IMR-90 (cell line): Measurements from ENCODE around the gene NUP153. TPM values are rescaled to one million over a fixed set of nuclear protein-coding genes. Genes with fewer than 3 reads are reported as not detected.

Experiments
- ATAC-seq: fragments of 200-7000 bp; cut with Tn5 transposase; 2 replicates; pipeline ENCODE4 v1.9.1; 2020; ENCODE audit warnings: low read depth, mild to moderate bottlenecking, moderate library complexity
- BruUV-seq: library from RNA; stranded (reverse); fragments of 400-500 nt; replicated peaks from 2 replicates; lab custom pipeline; 2021; lab: Mats Ljungman, UMichigan
- CTCF ChIA-PET: fragments of 300-600 bp; formaldehyde crosslinking; extraction: SDS; loops from one replicate; lab custom pipeline; 2021; ENCODE audit warnings: antibody characterized with exemption; lab: Yijun Ruan, JAX
- POLR2A ChIA-PET: fragments of 300-600 bp; sonication (Branson Sonifier 250); formaldehyde crosslinking; loops from one replicate; lab custom pipeline; 2022; ENCODE audit warnings: antibody characterized with exemption; ENCODE audit not compliant: unreplicated experiment; lab: Charles Lee
- DNase-seq: peaks from one replicate; pipeline ENCODE4 v3.0.0; 2013
- H2AFZ ChIP-seq: replicated peaks from 2 replicates; pipeline ENCODE3; 2013; ENCODE audit warnings: low read length, mild to moderate bottlenecking; ENCODE audit not compliant: poor library complexity
- H2AK5ac ChIP-seq: 2 replicates; pipeline ENCODE4 v1.6.1; 2013; ENCODE audit warnings: low read depth, low read length, inconsistent platforms
- H2AK9ac ChIP-seq: replicated peaks from 2 replicates; pipeline ENCODE3; 2013; ENCODE audit warnings: mild to moderate bottlenecking, low read depth, low read length, moderate library complexity; ENCODE audit not compliant: poor library complexity
- H2BK120ac ChIP-seq: 2 replicates; pipeline ENCODE4 v1.6.1; 2013; ENCODE audit warnings: low read depth, low read length, inconsistent platforms
- H2BK15ac ChIP-seq: 3 replicates; pipeline ENCODE4 v1.6.1; 2013; ENCODE audit warnings: low read depth, low read length, inconsistent platforms
- H2BK20ac ChIP-seq: 2 replicates; pipeline ENCODE4 v1.6.1; 2013; ENCODE audit warnings: low read depth, mild to moderate bottlenecking, inconsistent platforms, low read length, moderate library complexity
- H2BK5ac ChIP-seq: 2 replicates; pipeline ENCODE4 v1.6.1; 2013; ENCODE audit warnings: mild to moderate bottlenecking, low read depth, low read length, inconsistent platforms; ENCODE audit not compliant: poor library complexity, severe bottlenecking
- H3K14ac ChIP-seq: replicated peaks from 2 replicates; pipeline ENCODE4 v1.6.1; 2013; ENCODE audit warnings: low read depth, low read length, inconsistent platforms
- H3K18ac ChIP-seq: 2 replicates; pipeline ENCODE4 v1.6.1; 2013; ENCODE audit warnings: low read depth, low read length, control low read depth
- H3K23ac ChIP-seq: 2 replicates; pipeline ENCODE4 v1.6.1; 2013; ENCODE audit warnings: low read depth, low read length, inconsistent platforms
- H3K27ac ChIP-seq: 2 replicates; pipeline ENCODE4 v1.5.1; 2013; ENCODE audit warnings: mild to moderate bottlenecking, control low read depth, low read length; ENCODE audit not compliant: insufficient read depth
- H3K27me3 ChIP-seq: 2 replicates; pipeline ENCODE4 v1.6.1; 2013; ENCODE audit warnings: low read length; ENCODE audit not compliant: control insufficient read depth, insufficient read depth
- H3K36me3 ChIP-seq: 2 replicates; pipeline ENCODE4 v1.6.1; 2013; ENCODE audit warnings: low read length, mixed read lengths; ENCODE audit not compliant: control insufficient read depth, insufficient read depth
- H3K4ac ChIP-seq: 2 replicates; pipeline ENCODE4 v1.6.1; 2013; ENCODE audit warnings: low read depth, low read length, inconsistent platforms
- H3K4me1 ChIP-seq: 2 replicates; pipeline ENCODE4 v1.6.1; 2013; ENCODE audit warnings: low read length, mixed read lengths; ENCODE audit not compliant: control insufficient read depth, insufficient read depth
- H3K4me2 ChIP-seq: 2 replicates; pipeline ENCODE4 v1.6.1; 2013; ENCODE audit warnings: low read depth, mild to moderate bottlenecking, control low read depth, low read length, moderate library complexity
- H3K4me3 ChIP-seq: 2 replicates; pipeline ENCODE4 v1.5.1; 2013; ENCODE audit warnings: low read depth, mild to moderate bottlenecking, control low read depth, low read length, moderate library complexity; ENCODE audit not compliant: insufficient read depth
- H3K56ac ChIP-seq: 2 replicates; pipeline ENCODE4 v1.6.1; 2013; ENCODE audit warnings: low read length, inconsistent platforms; ENCODE audit not compliant: insufficient read depth; ENCODE audit errors: extremely low read depth
- H3K79me1 ChIP-seq, 2 experiments: 2 replicates each; pipeline ENCODE4 v1.6.1; 2013; ENCODE audit warnings: low read length in 2 of 2, inconsistent platforms in 1 of 2, low read depth in 1 of 2
- H3K9ac ChIP-seq: 2 replicates; pipeline ENCODE4 v1.6.1; 2013; ENCODE audit warnings: low read depth, low read length, control low read depth
- H3K9me1 ChIP-seq: 2 replicates; pipeline ENCODE4 v1.6.1; 2013; ENCODE audit warnings: low read length, inconsistent platforms; ENCODE audit not compliant: insufficient read depth
- H3K9me3 ChIP-seq: 2 replicates; pipeline ENCODE4 v1.6.1; 2013; ENCODE audit warnings: low read length; ENCODE audit not compliant: control insufficient read depth, insufficient read depth
- H4K20me1 ChIP-seq: 2 replicates; pipeline ENCODE4 v1.6.1; 2013; ENCODE audit warnings: low read length, inconsistent platforms; ENCODE audit not compliant: insufficient read depth
- H4K5ac ChIP-seq: 2 replicates; pipeline ENCODE4 v1.6.1; 2013; ENCODE audit warnings: mild to moderate bottlenecking, low read depth, low read length, control low read depth
- H4K8ac ChIP-seq, 2 experiments: 2 replicates each; pipeline ENCODE4 v1.6.1; 2013; ENCODE audit warnings: low read depth in 2 of 2, low read length in 2 of 2, control low read depth in 1 of 2, inconsistent platforms in 1 of 2
- H4K91ac ChIP-seq: 2 replicates; pipeline ENCODE4 v1.6.1; 2013; ENCODE audit warnings: low read depth, low read length, inconsistent platforms; ENCODE audit not compliant: insufficient read depth
- CEBPB ChIP-seq: IDR thresholded peaks from 2 replicates; pipeline ENCODE4 v1.6.1; 2012; ENCODE audit warnings: low read depth, low read length, improper control_type of control experiment
- CHD1 ChIP-seq: IDR thresholded peaks from 2 replicates; pipeline ENCODE4 v1.6.1; 2012; ENCODE audit warnings: low read depth, low read length, improper control_type of control experiment
- MAZ ChIP-seq: IDR thresholded peaks from 2 replicates; pipeline ENCODE4 v1.6.1; 2012; ENCODE audit warnings: low read depth, mild to moderate bottlenecking, low read length, improper control_type of control experiment, moderate library complexity, borderline replicate concordance
- NFE2L2 ChIP-seq: fragments of 150-350 bp; IDR thresholded peaks from 2 replicates; pipeline ENCODE4 v1.6.1; 2016; ENCODE audit warnings: low read depth, mild to moderate bottlenecking, low read length
- RCOR1 ChIP-seq: IDR thresholded peaks from 2 replicates; pipeline ENCODE4 v1.6.1; 2012; ENCODE audit warnings: mild to moderate bottlenecking, low read length, improper control_type of control experiment; ENCODE audit not compliant: insufficient replicate concordance
- RFX5 ChIP-seq: IDR thresholded peaks from 2 replicates; pipeline ENCODE4 v1.8.0; 2012; ENCODE audit warnings: low read depth, mild to moderate bottlenecking, low read length, moderate library complexity
- dilution Hi-C: fragments of 300-500 bp; cut with HindIII; formaldehyde crosslinking; loops from one replicate; pipeline ENCODE4 v1.14.3; 2018; ENCODE audit warnings: low sequenced_read_pairs; ENCODE audit not compliant: unreplicated experiment
- in situ Hi-C: fragments of 300-500 bp; cut with MboI; formaldehyde crosslinking; loops from 3 replicates; pipeline ENCODE4 v1.14.3; 2019; ENCODE audit warnings: low sequenced_read_pairs, inconsistent platforms, mixed read lengths
- intact Hi-C: fragments of 100-400 bp; cut with micrococcal nuclease; formaldehyde crosslinking; loops from 2 replicates; pipeline ENCODE4 v1.10.0; 2022
- polyA plus RNA-seq, 3 experiments: library from polyadenylated mRNA; depleted of rRNA; stranded (reverse); fragments of >200 nt; gene quantifications; 2 replicates each; pipeline ENCODE4 v1.2.3, GENCODE V29; 2012; ENCODE audit warnings: low replicate concordance in 1 of 3
- total RNA-seq: library from RNA; depleted of rRNA; stranded (reverse); fragments of >200 nt; gene quantifications from 2 replicates; pipeline ENCODE4 v1.2.3, GENCODE V29; 2012
- TF ChIP-seq, protein P1 (sequence below): conservative IDR thresholded peaks from 2 replicates; pipeline ENCODE4 v1.5.1; 2012; ENCODE audit warnings: mild to moderate bottlenecking, low read depth, low read length, improper control_type of control experiment
- TF ChIP-seq, protein P2 (sequence below): fragments of 150-350 bp; IDR thresholded peaks from 2 replicates; pipeline ENCODE4 v1.6.1; 2017; ENCODE audit warnings: mild to moderate bottlenecking, antibody characterized with exemption, low read length, low read depth

The NUP153 gene
- total and polyA plus RNA-seq, 2 of the 4 experiments (the other 2 are of a cell fraction) = 17.2 to 39.4 TPM

DNA sequence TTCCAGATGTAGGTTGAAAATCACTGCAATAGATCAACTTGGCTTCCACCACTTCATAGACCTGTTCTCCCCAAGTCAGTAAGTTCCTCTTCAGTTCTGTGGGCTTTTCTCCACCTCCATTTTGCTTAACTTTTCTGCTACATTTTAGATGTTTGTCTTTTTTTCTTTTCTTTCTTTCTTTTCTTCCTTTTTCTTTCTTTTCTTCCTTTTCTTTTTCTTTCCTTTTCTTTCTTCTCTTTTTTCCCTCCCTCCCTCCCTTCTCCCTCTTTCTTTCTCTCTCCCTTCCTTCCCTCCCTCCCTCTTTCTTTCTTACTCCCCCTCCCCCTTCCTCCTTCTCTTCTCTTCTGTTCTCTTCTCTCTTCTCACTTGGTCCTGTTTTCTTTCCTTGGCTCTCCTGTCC lies 113.5 kb downstream of the NUP153 start:
- Histone ChIP-seq H3K9me1 (peaks cover 3% of the 10 kb centered on the region; the same call in 1 of the 2 replicates), H4K5ac (no peak overlapping the region), H4K91ac (no peak overlapping the region), H2AK9ac (no peak overlapping the region), H3K23ac (no peak overlapping the region), H3K56ac (no peak overlapping the region), H3K4me2 (no peak overlapping the region), H2AFZ (no peak overlapping the region), H3K14ac (no peak overlapping the region), H3K79me1 (no peaks in the 10 kb centered on the region), H2BK15ac (no peak overlapping the region), H3K9me3 (no peaks in the 10 kb centered on the region), H3K9ac (no peak overlapping the region), H3K18ac (no peak overlapping the region), H3K36me3 (no peaks in the 10 kb centered on the region), H3K27me3 (no peaks in the 10 kb centered on the region), H3K4me3 (no peak overlapping the region), H3K4me1 (no peaks in the 10 kb centered on the region), H4K8ac (no peak overlapping the region), H2BK20ac (no peak overlapping the region), H3K27ac (no peak overlapping the region), H3K4ac (no peak overlapping the region), H2BK120ac (no peak overlapping the region), H2AK5ac (no peak overlapping the region), H4K20me1 (no peaks in the 10 kb centered on the region), H2BK5ac (no peak overlapping the region)
- ATAC-seq (no peak), DNase-seq (no peak)
- intact Hi-C loops (no loop called here), in situ Hi-C loops (loop anchor here (5.0 kb wide), 1 partner anchor 436 kb away; no protein-coding TSS in a partner anchor), dilution Hi-C loops (no loop called here)
- POLR2A ChIA-PET = no interaction called here
- no TSS peak for BruUV-seq
- CTCF ChIA-PET = no interaction called here
- TF ChIP-seq RCOR1 = no peak
- TF ChIP-seq CEBPB = no peak
- no peak for TF ChIP-seq CHD1
- TF ChIP-seq, protein P1, sequence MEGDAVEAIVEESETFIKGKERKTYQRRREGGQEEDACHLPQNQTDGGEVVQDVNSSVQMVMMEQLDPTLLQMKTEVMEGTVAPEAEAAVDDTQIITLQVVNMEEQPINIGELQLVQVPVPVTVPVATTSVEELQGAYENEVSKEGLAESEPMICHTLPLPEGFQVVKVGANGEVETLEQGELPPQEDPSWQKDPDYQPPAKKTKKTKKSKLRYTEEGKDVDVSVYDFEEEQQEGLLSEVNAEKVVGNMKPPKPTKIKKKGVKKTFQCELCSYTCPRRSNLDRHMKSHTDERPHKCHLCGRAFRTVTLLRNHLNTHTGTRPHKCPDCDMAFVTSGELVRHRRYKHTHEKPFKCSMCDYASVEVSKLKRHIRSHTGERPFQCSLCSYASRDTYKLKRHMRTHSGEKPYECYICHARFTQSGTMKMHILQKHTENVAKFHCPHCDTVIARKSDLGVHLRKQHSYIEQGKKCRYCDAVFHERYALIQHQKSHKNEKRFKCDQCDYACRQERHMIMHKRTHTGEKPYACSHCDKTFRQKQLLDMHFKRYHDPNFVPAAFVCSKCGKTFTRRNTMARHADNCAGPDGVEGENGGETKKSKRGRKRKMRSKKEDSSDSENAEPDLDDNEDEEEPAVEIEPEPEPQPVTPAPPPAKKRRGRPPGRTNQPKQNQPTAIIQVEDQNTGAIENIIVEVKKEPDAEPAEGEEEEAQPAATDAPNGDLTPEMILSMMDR = no peak
- no peak for TF ChIP-seq RFX5
- TF ChIP-seq NFE2L2 = no peak
- TF ChIP-seq MAZ = no peak
- TF ChIP-seq, protein P2, sequence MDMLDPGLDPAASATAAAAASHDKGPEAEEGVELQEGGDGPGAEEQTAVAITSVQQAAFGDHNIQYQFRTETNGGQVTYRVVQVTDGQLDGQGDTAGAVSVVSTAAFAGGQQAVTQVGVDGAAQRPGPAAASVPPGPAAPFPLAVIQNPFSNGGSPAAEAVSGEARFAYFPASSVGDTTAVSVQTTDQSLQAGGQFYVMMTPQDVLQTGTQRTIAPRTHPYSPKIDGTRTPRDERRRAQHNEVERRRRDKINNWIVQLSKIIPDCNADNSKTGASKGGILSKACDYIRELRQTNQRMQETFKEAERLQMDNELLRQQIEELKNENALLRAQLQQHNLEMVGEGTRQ = no peak
